Esophagus squamous epithelium (tissue), 5 donors: ENCODE results near the gene ZNF497. TPM values are rescaled to one million over a fixed set of nuclear protein-coding genes. Genes with fewer than 3 reads are reported as not detected.

ENCODE experiments used
- DNase-seq: peaks from one replicate; lab custom pipeline; 2025; lab: John Stamatoyannopoulos, UW
- H3K27ac ChIP-seq, 4 donors: fragments of 200-600 bp; sonication (generic); one replicate each; pipeline ENCODE4 v1.5.1; 2016 to 2019; ENCODE audit warnings: mild to moderate bottlenecking in 1 of 4
- H3K27me3 ChIP-seq, 4 donors: fragments of 200-600 bp; sonication (generic); 1 replicate in 3 of 4; 2 replicates in 1 of 4; pipeline versions ENCODE4 v1.5.1 to v1.6.0; 2017 to 2021; ENCODE audit warnings: antibody characterized with exemption in 1 of 4
- H3K36me3 ChIP-seq, 3 donors: fragments of 200-600 bp; sonication (generic); one replicate each; pipeline ENCODE4 v1.5.1; 2016 to 2019
- H3K4me1 ChIP-seq, 3 donors: fragments of 200-600 bp; sonication (generic); one replicate each; pipeline ENCODE4 v1.5.1; 2017 to 2019
- H3K4me3 ChIP-seq, 4 donors: fragments of 200-600 bp; sonication (generic); 1 replicate in 3 of 4; 2 replicates in 1 of 4; pipeline ENCODE4 v1.5.1; 2016 to 2019; ENCODE audit warnings: mild to moderate bottlenecking in 2 of 4, moderate library complexity in 1 of 4
- H3K9me3 ChIP-seq, 3 donors: fragments of 200-600 bp; sonication (generic); one replicate each; pipeline ENCODE4 v1.5.1; 2016 to 2019
- POLR2A ChIP-seq, 4 donors: fragments of 450-650 bp; IDR thresholded peaks; one replicate each; pipeline ENCODE4 v1.6.1; 2017; ENCODE audit warnings: antibody characterized with exemption in 4 of 4, mild to moderate bottlenecking in 4 of 4, moderate library complexity in 3 of 4
- WGBS, 2 donors: methylation state at CpG; one replicate each; pipeline ENCODE4 v1.1.5; 2018; 5-methylcytosine and 5-hydroxymethylcytosine counted together
- intact Hi-C: fragments of 100-400 bp; cut with DNase I; formaldehyde crosslinking; loops from one replicate; pipeline ENCODE4 v1.15.0; 2022
- total RNA-seq, 4 donors: library from RNA; depleted of rRNA; stranded (reverse); fragments of >200 nt; gene quantifications; one replicate each; pipeline ENCODE4 v1.1.0, GENCODE V29; 2016
- TF ChIP-seq, protein P1 (sequence below), 6 experiments: fragments of 450-650 bp in 4 of 6; fragments of 200-600 bp in 2 of 6; sonication (generic) in 2 of 6; IDR thresholded peaks; one replicate each; pipeline ENCODE4 v1.5.1; 2016 to 2019; ENCODE audit warnings: antibody characterized with exemption in 6 of 6, mild to moderate bottlenecking in 4 of 6, moderate library complexity in 4 of 6
- donor health status: DM: yes; HTN: yes; CAD: no.

Gene ZNF497
- 1 to 10 TPM in 3 of 4 donors, under 1 TPM in 1; 0.87 to 1.9 (median 1.4) TPM for total RNA-seq

DNA sequence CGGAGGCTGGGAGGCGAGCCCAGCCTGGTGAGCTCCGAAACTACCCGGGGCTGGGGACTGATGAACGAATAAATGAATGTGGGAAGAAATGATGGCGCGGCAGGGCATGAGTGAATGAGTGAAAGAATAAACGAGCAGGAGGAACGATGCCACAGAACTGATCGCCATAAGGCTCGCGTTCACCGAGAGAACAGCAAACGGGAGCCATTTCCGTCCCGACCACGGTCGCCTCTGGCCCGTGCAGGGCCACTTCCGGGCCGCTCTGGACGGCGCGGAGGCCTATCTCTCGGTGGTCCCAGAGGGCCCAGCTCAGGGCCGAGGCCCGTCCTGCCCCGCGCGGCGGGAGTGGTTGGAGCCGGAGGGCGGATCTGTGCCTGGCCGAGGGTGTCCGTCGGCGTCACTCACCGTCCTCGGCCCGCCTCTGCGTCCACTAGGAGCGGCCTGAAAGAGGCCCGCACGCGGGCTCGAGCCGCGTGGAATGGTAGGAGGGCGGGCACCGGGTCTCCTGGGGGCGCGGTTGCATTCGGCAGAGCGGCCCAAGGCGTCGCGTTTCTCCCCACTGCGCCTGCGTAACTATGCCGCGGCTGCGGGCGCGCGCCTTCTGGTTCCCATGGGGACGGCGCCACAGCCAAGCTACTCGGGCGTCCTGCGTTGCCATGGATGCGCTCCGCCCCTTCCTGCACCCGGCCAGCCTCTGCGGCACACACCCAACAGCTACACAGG, at the start of gene ZNF497:
Gene ZNF497, minus strand, starts transcription at position 480 of the 723 bp plus-strand sequence. CDS start 5,116 bp downstream, outside the sequence.
- intact Hi-C loops: no loop called here
- H3K9me3 ChIP-seq: no peaks in the 10 kb centered on the region
- peaks cover 0 to 5% (median 0%) of the 10 kb centered on the region in 4 donors for H3K27me3 ChIP-seq
- 0 to 1% methylated on average over 4 to 20 of the region's 74 CpGs for WGBS, 2 donors
- peaks cover 0 to 11% (median 0%) of the 10 kb centered on the region in 3 donors for H3K36me3 ChIP-seq
- TF ChIP-seq, protein P1, sequence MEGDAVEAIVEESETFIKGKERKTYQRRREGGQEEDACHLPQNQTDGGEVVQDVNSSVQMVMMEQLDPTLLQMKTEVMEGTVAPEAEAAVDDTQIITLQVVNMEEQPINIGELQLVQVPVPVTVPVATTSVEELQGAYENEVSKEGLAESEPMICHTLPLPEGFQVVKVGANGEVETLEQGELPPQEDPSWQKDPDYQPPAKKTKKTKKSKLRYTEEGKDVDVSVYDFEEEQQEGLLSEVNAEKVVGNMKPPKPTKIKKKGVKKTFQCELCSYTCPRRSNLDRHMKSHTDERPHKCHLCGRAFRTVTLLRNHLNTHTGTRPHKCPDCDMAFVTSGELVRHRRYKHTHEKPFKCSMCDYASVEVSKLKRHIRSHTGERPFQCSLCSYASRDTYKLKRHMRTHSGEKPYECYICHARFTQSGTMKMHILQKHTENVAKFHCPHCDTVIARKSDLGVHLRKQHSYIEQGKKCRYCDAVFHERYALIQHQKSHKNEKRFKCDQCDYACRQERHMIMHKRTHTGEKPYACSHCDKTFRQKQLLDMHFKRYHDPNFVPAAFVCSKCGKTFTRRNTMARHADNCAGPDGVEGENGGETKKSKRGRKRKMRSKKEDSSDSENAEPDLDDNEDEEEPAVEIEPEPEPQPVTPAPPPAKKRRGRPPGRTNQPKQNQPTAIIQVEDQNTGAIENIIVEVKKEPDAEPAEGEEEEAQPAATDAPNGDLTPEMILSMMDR (IDR thresholded peaks at IDR 0.05): peak in 2 of 6 experiments; percentile 5 to 22
- TF ChIP-seq POLR2A (IDR thresholded peaks at IDR 0.05): peak in 3 of 4 donors; percentile 51 to 68 (median 62)
- peak within 1 kb of the TSS; percentile 85 to 97 (median 92) for H3K27ac ChIP-seq
- H3K4me3 ChIP-seq: peak within 1 kb of the TSS; percentile 55 to 83 (median 77)
- DNase-seq: peak; percentile 81
- H3K4me1 ChIP-seq: peaks cover 0 to 23% (median 7%) of the 10 kb centered on the region in 3 donors

DNA sequence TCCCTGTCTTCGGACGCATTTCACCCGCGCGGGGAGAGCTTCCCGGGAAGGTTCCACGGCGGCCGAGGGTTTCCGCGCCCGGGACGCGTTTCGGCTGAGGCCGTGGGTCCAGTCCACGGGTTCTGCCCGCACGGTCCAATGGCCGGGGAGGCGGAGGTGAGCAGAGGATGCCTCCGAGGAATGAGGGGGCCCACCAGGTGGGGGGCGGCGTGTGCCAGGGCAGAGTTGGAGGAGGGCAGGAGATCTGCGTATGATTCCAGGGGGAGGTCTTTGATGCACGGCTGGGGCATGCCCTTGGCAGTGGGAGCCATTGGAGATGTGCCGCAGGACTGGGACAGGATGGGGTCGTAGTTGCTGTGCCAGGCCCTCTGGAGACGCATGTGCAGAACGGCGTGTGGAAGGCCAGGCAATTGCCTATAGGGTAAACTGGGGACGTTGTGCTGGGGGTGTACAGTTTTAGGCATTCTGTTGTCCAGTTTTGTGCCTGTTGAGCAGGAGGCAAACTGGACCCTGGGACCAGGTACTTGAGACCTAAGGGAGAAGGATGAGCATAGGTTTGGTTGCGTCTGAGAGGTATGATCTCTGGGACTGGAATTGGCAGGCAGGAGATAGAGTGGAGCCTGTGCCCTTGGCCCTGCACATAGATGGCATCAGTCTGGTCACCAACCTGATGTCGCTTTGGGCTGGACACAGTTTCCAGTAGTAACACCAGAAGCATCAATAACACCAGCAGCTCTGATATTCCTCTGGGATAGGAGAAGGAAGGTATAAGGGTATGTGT, 46.6 kb upstream of the ZNF497 start:
- H3K9me3 ChIP-seq: no peaks in the 10 kb centered on the region
- WGBS, 2 donors: 12 to 13% methylated on average over 6 to 8 of the region's 34 CpGs
- H3K4me1 ChIP-seq: peaks cover 14 to 30% (median 21%) of the 10 kb centered on the region in 3 donors
- no peak for DNase-seq
- no peaks in the 10 kb centered on the region for H3K27me3 ChIP-seq
- TF ChIP-seq POLR2A (IDR thresholded peaks at IDR 0.05): no peak
- TF ChIP-seq, protein P1 (IDR thresholded peaks at IDR 0.05): no peak
- peak overlapping the region; percentile 91 to 96 (median 93) for H3K27ac ChIP-seq
- H3K36me3 ChIP-seq: peaks cover 0 to 22% (median 0%) of the 10 kb centered on the region in 3 donors
- peak overlapping the region; percentile 86 to 100 (median 97) for H3K4me3 ChIP-seq
- intact Hi-C loops: no loop called here

DNA sequence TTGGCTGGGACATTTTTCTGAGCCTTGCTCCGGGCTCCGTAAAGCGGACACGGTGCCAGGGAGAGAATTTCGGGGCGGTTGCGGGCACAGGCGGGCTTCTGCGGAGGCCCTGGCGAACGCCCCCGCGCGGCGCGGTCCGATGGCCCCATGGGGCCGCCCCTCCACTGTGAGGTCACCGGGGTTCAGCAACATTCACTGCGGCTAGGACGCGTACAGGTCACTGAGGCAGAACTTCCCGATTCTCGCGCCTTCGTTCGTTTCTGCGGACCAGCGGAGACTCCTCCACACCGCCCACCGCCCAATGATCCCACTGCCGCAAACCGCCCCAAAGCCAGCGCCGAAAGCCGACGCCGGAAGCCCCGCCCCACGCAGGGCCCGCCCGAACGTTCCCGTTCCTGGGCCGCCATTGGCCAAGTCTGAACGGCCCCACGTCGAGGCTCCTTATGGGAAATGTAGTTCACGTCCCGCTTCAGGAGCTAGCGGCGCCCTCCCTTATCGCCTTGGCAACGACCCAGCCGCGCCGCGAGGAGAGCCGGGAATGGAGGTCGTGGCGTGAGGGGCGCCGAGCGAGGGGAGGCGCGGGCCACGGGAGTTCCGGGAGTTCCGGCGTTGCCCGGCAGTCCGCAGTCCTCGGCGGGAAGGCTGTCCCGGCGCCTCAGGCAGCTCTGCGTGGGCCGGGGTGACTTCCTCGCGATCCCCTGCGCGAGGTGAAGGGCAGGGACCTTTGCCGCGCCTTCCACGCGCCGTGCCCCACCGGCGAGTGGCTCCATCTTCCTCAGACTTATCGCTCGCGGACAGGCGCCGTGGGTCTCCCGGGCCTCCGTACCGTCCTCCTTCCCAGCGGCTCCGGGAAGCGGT, 45.8 kb upstream of the ZNF497 start, which contains the start of gene ZNF584:
Gene ZNF584, plus strand, starts transcription at position 498 of the 858 bp plus-strand sequence. CDS start 499 bp downstream, outside the sequence.
- Histone ChIP-seq H3K4me1 (peaks cover 14 to 30% (median 21%) of the 10 kb centered on the region in 3 donors), H3K9me3 (no peaks in the 10 kb centered on the region), H3K4me3 (peak within 1 kb of the TSS; percentile 86 to 100 (median 97)), H3K27me3 (no peaks in the 10 kb centered on the region), H3K27ac (peak within 1 kb of the TSS; percentile 91 to 96 (median 93)), H3K36me3 (peaks cover 0 to 15% (median 0%) of the 10 kb centered on the region in 3 donors)
- TF ChIP-seq, protein P1 (IDR thresholded peaks at IDR 0.05): peak in 1 of 6 experiments; percentile 6
- TF ChIP-seq POLR2A (IDR thresholded peaks at IDR 0.05): peak in 3 of 4 donors; percentile 63 to 89 (median 88)
- 0% methylated on average over 12 of the region's 100 CpGs; no CpG with 5 or more reads in 1 of the 2 donors for WGBS, 2 donors
- DNase-seq: peak; percentile 67
- intact Hi-C loops: no loop called here

DNA sequence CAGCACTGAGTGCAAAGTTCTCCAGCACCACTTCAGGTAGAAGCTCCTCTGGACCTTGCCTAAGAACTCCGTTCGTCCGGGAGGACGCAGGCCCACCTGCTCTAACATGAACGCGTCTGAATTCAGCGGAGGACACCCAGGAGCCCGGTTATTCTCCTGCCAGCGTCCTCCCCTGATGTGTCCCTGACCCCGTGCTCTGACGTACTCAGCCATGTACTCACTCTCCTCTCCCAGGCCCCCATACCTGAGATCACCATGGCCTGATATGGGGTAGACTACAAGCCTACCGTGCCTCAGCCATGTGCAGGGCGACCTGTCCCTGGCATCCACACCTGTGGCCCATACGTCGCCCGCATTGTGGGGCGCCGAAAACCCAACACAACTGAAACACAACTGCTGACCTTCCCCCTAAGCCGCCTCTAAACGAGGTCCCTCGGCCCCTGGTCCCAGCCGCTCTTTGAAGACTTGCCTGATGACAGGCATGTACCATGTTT, 45.2 kb upstream of the ZNF497 start:
- peak overlapping the region; percentile 91 to 96 (median 93) for H3K27ac ChIP-seq
- H3K9me3 ChIP-seq: no peaks in the 10 kb centered on the region
- intact Hi-C loops: no loop called here
- H3K36me3 ChIP-seq: peaks cover 0 to 11% (median 0%) of the 10 kb centered on the region in 3 donors
- peak overlapping the region; percentile 86 to 100 (median 97) for H3K4me3 ChIP-seq
- 20 to 38% methylated on average over 5 to 17 of the region's 22 CpGs for WGBS, 2 donors
- H3K27me3 ChIP-seq: no peaks in the 10 kb centered on the region
- peaks cover 14 to 30% (median 21%) of the 10 kb centered on the region in 3 donors for H3K4me1 ChIP-seq
- DNase-seq: no peak
- TF ChIP-seq, protein P1 (IDR thresholded peaks at IDR 0.05): no peak
- TF ChIP-seq POLR2A (IDR thresholded peaks at IDR 0.05): no peak
